HEK293 (cell line): ENCODE results near the gene ANKRD22.

Source experiments
- CTCF ChIA-PET: fragments of 350-600 bp; formaldehyde crosslinking; extraction: SDS; loops from one replicate; lab custom pipeline; 2021; ENCODE audit warnings: antibody characterized with exemption; lab: Yijun Ruan, JAX
- POLR2A ChIA-PET: fragments of 300-600 bp; formaldehyde crosslinking; extraction: SDS; loops from one replicate; lab custom pipeline; 2020; ENCODE audit warnings: antibody characterized with exemption, inconsistent platforms; lab: Yijun Ruan, JAX
- H3K27ac ChIP-seq: fragments of 200-500 bp; sonication (Bioruptor generic); 2 replicates; pipeline ENCODE4 v1.5.1; 2014; ENCODE audit warnings: low read depth, low read length, control low read depth, inconsistent platforms; ENCODE audit errors: extremely low read depth
- H3K36me3 ChIP-seq, 2 experiments: fragments of 200-500 bp in 1 of 2; sonication (Bioruptor generic) in 1 of 2; 1 replicate in 1 of 2; 2 replicates in 1 of 2; pipeline ENCODE4 v1.5.1; 2014 to 2017; ENCODE audit warnings: inconsistent platforms in 2 of 2, low read length in 2 of 2; ENCODE audit not compliant: control insufficient read depth in 2 of 2, insufficient read depth in 1 of 2
- H3K4me1 ChIP-seq: fragments of 200-500 bp; sonication (Bioruptor generic); 2 replicates; pipeline ENCODE4 v1.5.1; 2014; ENCODE audit warnings: mild to moderate bottlenecking, low read length, inconsistent platforms; ENCODE audit not compliant: control insufficient read depth, insufficient read depth
- H3K4me3 ChIP-seq: 2 replicates; pipeline ENCODE4 v1.5.1; 2011; ENCODE audit warnings: low read depth, mild to moderate bottlenecking, control low read depth, low read length, moderate library complexity
- H3K9me3 ChIP-seq: fragments of 200-500 bp; sonication (Bioruptor generic); 2 replicates; pipeline ENCODE4 v1.5.1; 2014; ENCODE audit warnings: low read depth, low read length, inconsistent platforms; ENCODE audit not compliant: control insufficient read depth, insufficient read depth
- BCL11B ChIP-seq: fragments of 450-650 bp; formaldehyde crosslinking; IDR thresholded peaks from 2 replicates; pipeline ENCODE4 v1.5.1; 2016; ENCODE audit warnings: low read depth, missing biosample characterization, missing genetic modification characterization
- CTCF ChIP-seq: fragments of 450-650 bp; formaldehyde crosslinking; IDR thresholded peaks from 2 replicates; pipeline ENCODE4 v1.5.1; 2016; ENCODE audit warnings: missing biosample characterization, missing genetic modification characterization
- INSM2 ChIP-seq: fragments of 450-650 bp; formaldehyde crosslinking; IDR thresholded peaks from 2 replicates; pipeline ENCODE4 v1.5.1; 2016; ENCODE audit warnings: missing biosample characterization, missing genetic modification characterization
- KLF9 ChIP-seq: fragments of 450-650 bp; formaldehyde crosslinking; IDR thresholded peaks from 2 replicates; pipeline ENCODE4 v1.5.1; 2016; ENCODE audit warnings: missing biosample characterization, missing genetic modification characterization, low read depth
- MZF1 ChIP-seq: fragments of 450-650 bp; formaldehyde crosslinking; IDR thresholded peaks from 2 replicates; pipeline ENCODE4 v1.5.1; 2017; ENCODE audit warnings: missing biosample characterization, missing genetic modification characterization, borderline replicate concordance
- SCRT2 ChIP-seq: fragments of 450-650 bp; formaldehyde crosslinking; IDR thresholded peaks from 2 replicates; pipeline ENCODE4 v1.5.1; 2016; ENCODE audit warnings: missing biosample characterization, missing genetic modification characterization
- ZIC2 ChIP-seq: fragments of 450-650 bp; formaldehyde crosslinking; IDR thresholded peaks from 2 replicates; pipeline ENCODE4 v1.5.1; 2016; ENCODE audit warnings: missing biosample characterization, missing genetic modification characterization
- ZNF121 ChIP-seq: fragments of 450-650 bp; formaldehyde crosslinking; IDR thresholded peaks from 2 replicates; pipeline ENCODE4 v1.5.1; 2016; ENCODE audit warnings: missing biosample characterization, missing genetic modification characterization
- ZNF16 ChIP-seq: fragments of 450-650 bp; formaldehyde crosslinking; IDR thresholded peaks from 2 replicates; pipeline ENCODE4 v1.5.1; 2016; ENCODE audit warnings: low read depth, missing biosample characterization, missing genetic modification characterization
- ZNF174 ChIP-seq: fragments of 450-650 bp; formaldehyde crosslinking; IDR thresholded peaks from 2 replicates; pipeline ENCODE4 v1.5.0; 2017; ENCODE audit warnings: missing biosample characterization, mild to moderate bottlenecking, missing genetic modification characterization
- ZNF510 ChIP-seq: fragments of 450-650 bp; formaldehyde crosslinking; IDR thresholded peaks from 2 replicates; pipeline ENCODE4 v1.5.1; 2018; ENCODE audit warnings: mild to moderate bottlenecking, missing genetic modification characterization, missing biosample characterization; ENCODE audit not compliant: insufficient replicate concordance
- ZNF561 ChIP-seq: fragments of 450-650 bp; IDR thresholded peaks from 2 replicates; pipeline ENCODE4 v1.5.1; 2018; ENCODE audit warnings: missing biosample characterization, missing genetic modification characterization, borderline replicate concordance
- ZNF610 ChIP-seq: fragments of 450-650 bp; formaldehyde crosslinking; IDR thresholded peaks from 2 replicates; pipeline ENCODE4 v1.5.1; 2016; ENCODE audit warnings: missing biosample characterization, missing genetic modification characterization, borderline replicate concordance
- ZNF626 ChIP-seq: fragments of 450-650 bp; sonication (Bioruptor Pico); formaldehyde crosslinking; IDR thresholded peaks from 2 replicates; pipeline ENCODE4 v1.5.1; 2018; ENCODE audit warnings: missing biosample characterization, missing genetic modification characterization, inconsistent platforms
- ZNF654 ChIP-seq: fragments of 450-650 bp; formaldehyde crosslinking; IDR thresholded peaks from 2 replicates; pipeline ENCODE4 v1.5.1; 2016; ENCODE audit warnings: low read depth, missing biosample characterization, missing genetic modification characterization
- ZNF660 ChIP-seq: fragments of 450-650 bp; IDR thresholded peaks from 2 replicates; pipeline ENCODE4 v1.5.1; 2018; ENCODE audit warnings: missing biosample characterization, mild to moderate bottlenecking, missing genetic modification characterization
- ZNF777 ChIP-seq: fragments of 450-650 bp; formaldehyde crosslinking; IDR thresholded peaks from 2 replicates; pipeline ENCODE4 v1.5.1; 2017; ENCODE audit warnings: missing biosample characterization, missing genetic modification characterization, borderline replicate concordance
- ZNF791 ChIP-seq: fragments of 450-650 bp; formaldehyde crosslinking; IDR thresholded peaks from 2 replicates; pipeline ENCODE4 v1.5.1; 2016; ENCODE audit warnings: missing biosample characterization, missing genetic modification characterization
- ZSCAN16 ChIP-seq: fragments of 450-650 bp; formaldehyde crosslinking; IDR thresholded peaks from 2 replicates; pipeline ENCODE4 v1.5.1; 2016; ENCODE audit warnings: missing biosample characterization, missing genetic modification characterization
- ZSCAN18 ChIP-seq: fragments of 450-650 bp; formaldehyde crosslinking; IDR thresholded peaks from 2 replicates; pipeline ENCODE4 v1.5.1; 2016; ENCODE audit warnings: missing biosample characterization, missing genetic modification characterization
- TF ChIP-seq, protein P1 (sequence below): fragments of 450-650 bp; formaldehyde crosslinking; IDR thresholded peaks from 2 replicates; pipeline ENCODE4 v1.5.1; 2017; ENCODE audit warnings: missing biosample characterization, missing genetic modification characterization
- TF ChIP-seq, protein P2 (sequence below): fragments of 450-650 bp; formaldehyde crosslinking; IDR thresholded peaks from 2 replicates; pipeline ENCODE4 v1.5.1; 2016; ENCODE audit warnings: missing biosample characterization, missing genetic modification characterization
- TF ChIP-seq, protein P3 (sequence below): fragments of 450-650 bp; formaldehyde crosslinking; IDR thresholded peaks from 2 replicates; pipeline ENCODE4 v1.5.1; 2017; ENCODE audit warnings: missing biosample characterization, missing genetic modification characterization

The ANKRD22 gene

DNA sequence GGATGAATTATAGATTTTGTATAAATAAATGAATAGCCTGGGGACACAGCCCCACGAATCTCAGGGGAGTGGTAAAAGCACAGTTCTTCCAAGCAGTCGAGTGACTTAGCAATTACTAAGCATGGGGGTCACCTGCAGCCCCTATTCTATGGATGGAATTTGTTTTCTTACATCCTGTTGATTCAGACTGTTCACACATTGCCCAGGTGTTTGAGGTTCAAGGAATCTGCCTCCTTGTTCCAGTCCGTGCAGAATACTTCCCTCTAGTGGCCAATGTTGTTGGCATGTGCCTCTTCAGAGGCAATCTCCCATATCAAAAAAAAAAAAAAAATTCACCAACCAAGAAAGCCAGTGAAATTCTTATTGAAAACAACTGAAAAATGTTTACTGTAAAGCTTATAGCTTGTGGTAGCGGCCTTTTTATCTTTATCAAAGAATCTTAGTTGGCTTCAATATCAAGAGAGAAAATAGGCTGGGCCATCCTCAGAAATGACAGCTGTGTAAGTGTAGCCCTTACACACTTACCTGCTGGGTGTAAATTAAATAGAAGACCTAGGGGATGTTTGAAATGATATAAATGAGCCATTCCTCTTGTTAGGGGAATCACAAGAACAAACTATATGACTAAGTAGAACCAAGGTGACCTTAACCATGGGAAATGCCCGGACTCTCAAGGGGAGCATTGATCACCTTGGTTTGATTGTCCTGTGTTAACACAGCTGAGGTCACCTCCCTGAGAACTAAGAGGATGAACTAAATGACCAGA, 41.3 kb downstream of the ANKRD22 start:
- no peaks in the 10 kb centered on the region for H3K9me3 ChIP-seq
- no peaks in the 10 kb centered on the region for H3K4me1 ChIP-seq
- no peak overlapping the region for H3K27ac ChIP-seq
- POLR2A ChIA-PET = no interaction called here
- CTCF ChIA-PET = interaction anchor here (0.6 to 4.2 kb wide), 56 partner anchors 8 to 1050 kb away, joined by 3 to 28 read pairs (median 4); no protein-coding TSS in a partner anchor
- no peak for TF ChIP-seq MZF1 (tag by site-specific recombination)
- 0 out of 2 replicates have a peak, but pooled peaks have one; percentile 24 for TF ChIP-seq SCRT2 (tag by site-specific recombination)
- TF ChIP-seq, protein P1, sequence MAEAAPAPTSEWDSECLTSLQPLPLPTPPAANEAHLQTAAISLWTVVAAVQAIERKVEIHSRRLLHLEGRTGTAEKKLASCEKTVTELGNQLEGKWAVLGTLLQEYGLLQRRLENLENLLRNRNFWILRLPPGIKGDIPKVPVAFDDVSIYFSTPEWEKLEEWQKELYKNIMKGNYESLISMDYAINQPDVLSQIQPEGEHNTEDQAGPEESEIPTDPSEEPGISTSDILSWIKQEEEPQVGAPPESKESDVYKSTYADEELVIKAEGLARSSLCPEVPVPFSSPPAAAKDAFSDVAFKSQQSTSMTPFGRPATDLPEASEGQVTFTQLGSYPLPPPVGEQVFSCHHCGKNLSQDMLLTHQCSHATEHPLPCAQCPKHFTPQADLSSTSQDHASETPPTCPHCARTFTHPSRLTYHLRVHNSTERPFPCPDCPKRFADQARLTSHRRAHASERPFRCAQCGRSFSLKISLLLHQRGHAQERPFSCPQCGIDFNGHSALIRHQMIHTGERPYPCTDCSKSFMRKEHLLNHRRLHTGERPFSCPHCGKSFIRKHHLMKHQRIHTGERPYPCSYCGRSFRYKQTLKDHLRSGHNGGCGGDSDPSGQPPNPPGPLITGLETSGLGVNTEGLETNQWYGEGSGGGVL = no peak
- TF ChIP-seq CTCF = peak; percentile 33; the same call in 1 of the 2 replicates
- no peak for TF ChIP-seq KLF9 (tag by site-specific recombination)
- no peak for TF ChIP-seq ZSCAN18 (tag by site-specific recombination)
- TF ChIP-seq ZNF510 (tag by site-specific recombination) = no peak
- TF ChIP-seq, protein P2, sequence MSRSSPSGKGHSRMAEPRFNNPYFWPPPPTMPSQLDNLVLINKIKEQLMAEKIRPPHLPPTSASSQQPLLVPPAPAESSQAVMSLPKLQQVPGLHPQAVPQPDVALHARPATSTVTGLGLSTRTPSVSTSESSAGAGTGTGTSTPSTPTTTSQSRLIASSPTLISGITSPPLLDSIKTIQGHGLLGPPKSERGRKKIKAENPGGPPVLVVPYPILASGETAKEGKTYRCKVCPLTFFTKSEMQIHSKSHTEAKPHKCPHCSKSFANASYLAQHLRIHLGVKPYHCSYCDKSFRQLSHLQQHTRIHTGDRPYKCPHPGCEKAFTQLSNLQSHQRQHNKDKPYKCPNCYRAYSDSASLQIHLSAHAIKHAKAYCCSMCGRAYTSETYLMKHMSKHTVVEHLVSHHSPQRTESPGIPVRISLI (tag by site-specific recombination) = peak; percentile 81
- TF ChIP-seq ZSCAN16 (tag by site-specific recombination) = no peak
- TF ChIP-seq ZNF561 (tag by site-specific recombination) = no peak
- no peak for TF ChIP-seq ZNF610 (tag by site-specific recombination)
- peak; percentile 81 for TF ChIP-seq ZNF654
- H3K4me3 ChIP-seq = no peak overlapping the region
- H3K36me3 ChIP-seq = no peaks in the 10 kb centered on the region

DNA sequence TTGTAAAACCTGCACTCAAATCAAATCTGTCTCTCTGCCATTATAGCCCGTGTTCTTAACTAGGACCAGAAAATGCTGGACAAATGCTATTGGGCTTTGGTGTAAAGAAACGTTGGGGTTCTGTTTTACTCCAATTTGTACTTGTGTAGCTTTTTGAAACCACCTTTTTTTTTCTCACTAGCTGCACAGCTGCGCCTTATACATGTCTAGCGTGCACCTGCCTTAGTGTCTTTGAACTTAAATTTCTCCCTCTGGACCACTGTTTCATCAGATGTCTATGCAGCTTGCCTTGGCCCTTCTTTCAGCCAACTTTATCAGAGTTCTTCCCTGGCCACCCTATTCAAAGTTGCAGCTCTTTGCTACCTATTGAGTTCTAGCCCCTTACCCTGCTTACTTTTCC, 42.0 kb downstream of the ANKRD22 start:
- H3K4me1 ChIP-seq = no peaks in the 10 kb centered on the region
- ChIA-PET CTCF (interaction anchor here (0.5 to 4.2 kb wide), 16 partner anchors 9 to 673 kb away, joined by 3 to 28 read pairs (median 4); no protein-coding TSS in a partner anchor), POLR2A (no interaction called here)
- no peaks in the 10 kb centered on the region for H3K9me3 ChIP-seq
- no peaks in the 10 kb centered on the region for H3K36me3 ChIP-seq
- no peak overlapping the region for H3K4me3 ChIP-seq
- H3K27ac ChIP-seq = no peak overlapping the region
- TF ChIP-seq ZNF626 (tag by site-specific recombination) = no peak
- no peak for TF ChIP-seq INSM2
- TF ChIP-seq ZNF174 (tag by site-specific recombination) = no peak
- no peak for TF ChIP-seq ZNF777 (tag by site-specific recombination)
- TF ChIP-seq ZNF121 (tag by site-specific recombination) = no peak
- TF ChIP-seq, protein P3, sequence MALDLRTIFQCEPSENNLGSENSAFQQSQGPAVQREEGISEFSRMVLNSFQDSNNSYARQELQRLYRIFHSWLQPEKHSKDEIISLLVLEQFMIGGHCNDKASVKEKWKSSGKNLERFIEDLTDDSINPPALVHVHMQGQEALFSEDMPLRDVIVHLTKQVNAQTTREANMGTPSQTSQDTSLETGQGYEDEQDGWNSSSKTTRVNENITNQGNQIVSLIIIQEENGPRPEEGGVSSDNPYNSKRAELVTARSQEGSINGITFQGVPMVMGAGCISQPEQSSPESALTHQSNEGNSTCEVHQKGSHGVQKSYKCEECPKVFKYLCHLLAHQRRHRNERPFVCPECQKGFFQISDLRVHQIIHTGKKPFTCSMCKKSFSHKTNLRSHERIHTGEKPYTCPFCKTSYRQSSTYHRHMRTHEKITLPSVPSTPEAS (tag by site-specific recombination) = no peak
- TF ChIP-seq ZIC2 (tag by site-specific recombination) = no peak
- TF ChIP-seq ZNF791 (tag by site-specific recombination) = no peak
- no peak for TF ChIP-seq BCL11B (tag by site-specific recombination)
- no peak for TF ChIP-seq ZNF660 (tag by site-specific recombination)
- TF ChIP-seq ZNF16 (tag by site-specific recombination) = no peak
